Activated gamma-delta T cell treated with anti-CD3 and anti-CD28 coated beads, Interleukin-2, amount 50 U/mL, for 16 hours (primary cell): ENCODE results near the gene GSDME.

Source experiments
- DNase-seq: peaks from one replicate; pipeline ENCODE4 v3.0.0-alpha.2; 2020; ENCODE audit warnings: low read depth

GSDME gene

DNA sequence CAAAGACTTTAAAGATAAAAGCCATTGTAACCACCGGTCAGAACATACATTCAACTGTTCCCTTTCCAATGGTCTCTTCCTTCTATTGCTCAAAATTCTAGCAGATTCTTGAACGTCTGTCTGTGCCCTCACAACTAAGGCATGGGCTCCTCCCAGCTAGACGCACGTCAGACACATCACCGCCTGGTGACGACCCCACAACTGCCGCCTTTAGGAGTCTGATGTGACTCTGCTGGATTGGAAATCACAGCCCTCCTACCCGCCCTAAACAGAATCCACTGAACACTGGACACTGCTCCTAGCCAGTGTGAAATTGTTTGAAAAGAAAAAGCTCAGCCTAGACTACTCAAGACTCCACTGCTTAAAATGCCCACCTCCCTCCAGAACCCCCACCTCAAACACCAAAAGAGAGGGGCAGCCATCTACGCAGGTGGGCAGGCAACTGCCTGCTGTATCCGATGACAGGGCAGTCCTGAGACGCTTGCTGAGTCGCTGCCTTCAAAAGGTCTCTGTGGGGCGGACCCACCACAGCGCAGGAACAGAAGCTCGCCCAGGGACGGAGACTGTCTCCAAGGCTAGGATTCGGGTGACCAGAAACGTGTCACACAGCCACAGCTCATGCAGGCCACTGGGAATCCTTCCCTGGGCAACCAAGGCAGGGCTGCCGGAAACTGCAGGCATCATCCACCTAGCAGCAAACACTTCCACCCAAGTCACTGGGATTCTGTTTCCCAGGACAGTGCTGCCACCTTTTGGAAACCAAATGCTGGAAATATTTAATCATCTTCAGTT is 34.7 kb downstream of the GSDME start:
- DNase-seq = no peak

DNA sequence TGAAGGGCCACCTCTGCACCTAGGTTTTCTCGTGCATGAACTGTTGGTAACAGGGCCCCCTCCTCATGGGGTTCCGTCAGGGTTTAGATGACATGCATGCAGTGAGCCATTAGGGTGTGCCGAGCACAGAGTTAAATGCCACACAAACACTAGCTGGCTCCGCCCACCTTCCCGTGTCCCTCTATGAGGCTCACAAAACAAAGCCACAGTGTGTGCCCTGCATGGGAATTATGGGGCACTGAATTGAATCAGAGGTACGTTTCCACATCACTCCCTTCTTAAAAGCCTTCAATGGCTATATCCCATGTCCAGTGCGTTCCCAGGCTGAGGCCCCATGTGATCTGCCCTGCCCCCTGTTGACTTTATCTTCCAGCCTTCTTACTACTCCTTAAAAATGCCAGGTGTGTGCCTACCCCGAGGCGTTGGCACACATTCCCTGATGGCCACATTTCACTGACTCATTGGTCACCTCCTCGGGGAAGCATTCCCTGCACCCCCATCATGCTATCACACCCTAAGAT is 35.7 kb downstream of the GSDME start:
- DNase-seq = no peak

DNA sequence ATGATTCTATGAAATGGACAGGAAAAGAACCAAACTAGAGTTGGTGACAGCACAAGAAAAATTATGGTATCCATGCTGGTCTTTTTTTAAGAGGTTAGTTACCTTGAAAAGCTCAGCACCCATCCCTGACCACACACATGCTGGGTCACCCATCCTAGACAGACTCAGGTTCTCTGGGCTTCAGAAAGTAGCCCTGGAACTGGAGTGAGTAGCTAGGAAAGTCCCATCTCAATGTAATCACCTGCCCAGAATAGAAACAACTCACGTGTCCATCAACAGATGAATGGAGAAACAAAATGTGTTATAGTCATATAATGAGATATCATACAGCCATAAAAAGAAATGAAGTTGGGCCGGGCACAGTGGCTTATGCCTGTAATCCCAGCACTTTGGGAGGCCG is 37.0 kb downstream of the GSDME start:
- no peak for DNase-seq

GRCh38 chr7:24718977-24719491 is 38.2 kb downstream of the GSDME start:
- no peak for DNase-seq

DNA sequence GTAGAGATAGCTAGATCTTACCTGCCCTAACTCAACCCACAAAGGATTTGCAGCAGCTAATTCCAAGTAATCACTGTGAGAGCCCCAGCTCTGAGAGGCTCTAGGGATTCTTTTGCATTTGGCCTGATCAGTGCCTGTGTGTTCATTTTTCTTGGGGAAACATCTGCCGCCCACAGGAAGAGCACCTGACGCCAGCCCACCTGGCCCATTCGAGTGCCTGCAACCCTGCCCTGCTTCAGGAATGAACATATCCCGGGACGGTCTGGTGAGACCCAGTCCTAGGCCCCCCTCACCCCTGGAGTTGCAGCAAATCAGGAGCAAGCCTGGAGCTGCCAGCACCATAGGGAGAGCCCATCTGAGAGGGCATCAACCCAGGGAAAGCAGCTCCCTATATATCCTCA is 38.8 kb downstream of the GSDME start:
- no peak for DNase-seq

GRCh38 chr7:24717694-24718320 is 39.5 kb downstream of the GSDME start:
- no peak for DNase-seq

DNA sequence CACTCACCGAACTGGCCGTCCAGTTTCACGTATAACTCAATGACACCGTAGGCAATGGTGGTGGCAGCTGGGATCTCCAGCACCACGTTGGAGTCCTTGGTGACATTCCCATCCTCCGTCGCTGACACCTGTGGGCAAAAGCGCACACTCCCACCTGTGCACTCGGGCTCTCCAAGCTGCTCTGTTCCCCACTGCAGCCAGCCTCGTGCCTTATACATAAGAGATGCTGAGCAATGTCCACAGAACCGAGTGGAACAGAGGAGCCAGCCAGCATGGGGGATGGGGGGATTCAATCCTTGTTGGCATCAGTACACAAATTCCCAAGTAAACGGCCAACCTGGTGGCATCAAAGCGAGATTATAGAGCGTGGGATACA is 40.0 kb downstream of the GSDME start:
- no peak for DNase-seq

- no peak for DNase-seq
These were observed 40.6 kb downstream of the GSDME start for GRCh38 chr7:24716480-24717246.

- DNase-seq = no peak
These were observed 41.4 kb downstream of the GSDME start for GRCh38 chr7:24715661-24716479.

- DNase-seq = no peak
These were observed 42.1 kb downstream of the GSDME start for GRCh38 chr7:24715171-24715570.

GRCh38 chr7:24714676-24715010 is 42.6 kb downstream of the GSDME start:
- DNase-seq = no peak

DNA sequence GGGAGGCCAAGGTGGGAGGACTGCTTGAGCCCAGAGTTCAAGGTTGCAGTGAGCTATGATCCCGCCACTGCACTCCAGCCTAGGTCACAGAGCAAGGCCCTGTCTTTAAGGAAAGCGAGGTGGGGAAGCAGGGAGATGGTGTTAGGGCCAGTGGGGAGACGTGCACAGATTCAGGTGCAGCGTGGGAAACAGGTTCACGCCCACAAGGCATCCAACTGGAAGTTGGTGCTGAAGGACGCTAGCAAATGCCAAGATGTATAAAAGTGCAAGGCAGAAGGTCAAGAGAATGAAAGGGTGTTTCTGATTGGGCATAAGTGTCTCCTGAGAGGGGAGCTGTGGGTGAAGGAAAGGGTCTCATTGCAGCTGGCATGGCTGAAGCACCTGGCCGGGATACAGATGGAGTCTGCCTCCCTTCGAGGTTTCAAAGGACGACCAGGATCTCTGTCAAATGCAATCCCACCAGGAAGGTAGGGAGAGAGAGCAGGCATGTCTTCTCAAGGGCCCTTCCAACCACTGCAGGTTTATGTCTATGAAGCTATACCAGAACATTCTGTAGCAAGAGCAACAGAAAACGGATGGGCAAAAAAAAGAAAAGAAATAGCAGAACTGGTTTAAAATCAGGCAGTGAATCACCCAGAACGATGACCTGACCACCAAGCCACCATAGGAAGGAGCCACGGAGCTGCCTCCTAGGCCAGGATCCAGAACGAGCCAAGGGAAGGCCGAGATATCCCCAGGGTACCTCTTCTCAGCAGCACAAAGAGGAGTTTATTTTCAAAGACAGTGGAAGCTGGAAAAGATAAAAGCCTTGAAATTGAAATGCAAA is 43.2 kb downstream of the GSDME start:
- DNase-seq = no peak

DNA sequence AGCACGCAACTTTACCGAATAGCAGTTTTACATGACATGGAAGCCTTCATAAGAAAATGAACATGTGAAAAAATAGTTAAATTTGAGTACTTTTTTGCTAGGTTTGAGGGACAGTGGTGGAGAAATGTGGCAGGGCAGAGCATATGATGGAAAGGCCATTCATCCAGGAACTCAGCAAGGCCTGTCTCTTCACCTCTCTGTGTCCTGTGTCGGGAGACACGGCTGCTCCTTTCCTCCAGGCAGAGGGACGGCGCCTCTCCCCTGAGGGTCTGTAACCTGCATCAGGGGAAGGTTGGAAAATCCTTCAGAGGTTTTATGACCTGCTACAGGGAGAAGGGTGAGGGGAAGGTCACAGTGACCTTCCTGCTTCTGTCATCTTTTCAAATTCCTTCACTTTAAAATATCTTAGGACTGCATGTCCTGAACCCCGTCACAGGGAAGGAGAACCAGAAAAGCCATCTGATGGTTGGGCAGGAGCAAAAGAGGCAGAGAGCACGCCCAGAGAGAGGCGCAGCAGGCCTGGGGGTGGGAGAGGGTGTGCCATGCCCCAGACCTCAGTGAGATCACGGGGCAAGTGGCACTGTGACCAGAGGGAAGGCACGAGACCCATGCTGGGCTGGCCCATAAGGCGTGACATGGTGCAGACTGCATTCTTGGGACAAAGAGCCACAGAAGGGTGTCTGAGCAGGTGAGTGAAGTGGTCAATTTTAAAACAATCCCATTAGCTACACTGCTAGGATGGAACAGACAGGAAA is 44.0 kb downstream of the GSDME start:
- DNase-seq = no peak

DNA sequence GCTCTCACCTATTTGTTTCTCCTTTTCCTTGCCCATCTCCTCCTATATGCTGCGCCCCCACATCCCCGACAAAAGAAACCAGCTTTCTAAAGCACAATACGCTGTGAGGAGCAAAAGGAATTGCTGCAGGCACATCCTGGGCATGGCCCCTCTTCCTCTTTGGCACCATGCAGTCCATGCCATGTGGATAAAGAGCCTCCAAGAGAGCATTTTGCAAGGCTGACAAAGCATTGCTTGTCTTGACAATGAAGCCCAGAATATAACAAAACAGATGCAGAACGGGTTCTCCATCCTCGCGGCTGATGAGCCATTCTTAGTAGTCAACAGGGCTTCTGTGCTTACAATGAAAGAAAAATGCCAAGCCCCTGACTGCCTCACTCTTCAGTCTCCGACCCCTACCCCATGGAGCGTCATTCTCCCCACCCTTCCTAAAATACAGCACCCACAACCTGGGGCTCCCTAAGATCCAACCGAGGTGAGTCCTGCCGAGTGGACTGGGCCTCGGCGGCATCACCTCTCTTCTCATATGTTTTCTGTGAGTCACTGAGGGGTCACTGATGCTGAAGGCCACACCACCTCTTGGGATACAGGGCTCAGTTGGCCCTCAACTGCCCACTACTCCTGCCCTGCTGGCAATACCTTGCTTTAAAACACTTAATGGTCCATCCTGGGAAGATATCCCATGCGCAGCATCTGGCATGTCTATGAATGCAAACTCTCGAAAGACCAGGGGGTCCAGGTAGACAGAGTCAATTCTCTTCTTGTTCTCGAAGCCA is 47.5 kb downstream of the GSDME start:
- no peak for DNase-seq

GRCh38 chr7:24709051-24709450 is 48.2 kb downstream of the GSDME start:
- no peak for DNase-seq

DNA sequence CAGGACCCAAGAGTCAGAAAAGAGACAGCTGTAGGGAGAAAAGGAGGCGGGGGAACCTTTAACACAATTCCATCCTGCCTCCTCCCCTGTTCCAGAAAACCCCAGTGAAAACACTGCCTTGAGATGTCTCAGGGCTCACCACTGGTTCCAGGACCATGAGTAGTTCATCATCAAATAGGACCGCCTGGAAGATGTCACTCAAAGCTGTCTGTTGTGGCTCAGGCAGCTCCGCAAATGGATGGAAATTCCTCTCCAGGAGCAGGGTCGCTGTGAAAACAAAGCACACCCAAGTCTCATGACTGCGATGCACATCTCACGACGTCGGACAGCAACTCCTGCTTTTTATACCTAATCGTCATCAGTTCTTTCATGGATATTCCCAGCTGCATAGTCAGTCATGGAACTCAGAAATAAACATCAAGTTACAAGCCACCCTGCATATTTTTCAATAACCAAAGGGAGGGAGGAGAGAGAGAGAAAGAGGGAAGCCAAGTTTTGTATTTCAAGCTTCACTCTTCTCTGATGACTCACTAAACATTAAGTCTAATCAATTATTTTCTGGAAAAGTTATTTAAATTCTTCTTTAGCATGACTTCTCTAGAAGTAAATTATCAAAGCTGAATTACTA is 49.2 kb downstream of the GSDME start:
- no peak for DNase-seq

DNA sequence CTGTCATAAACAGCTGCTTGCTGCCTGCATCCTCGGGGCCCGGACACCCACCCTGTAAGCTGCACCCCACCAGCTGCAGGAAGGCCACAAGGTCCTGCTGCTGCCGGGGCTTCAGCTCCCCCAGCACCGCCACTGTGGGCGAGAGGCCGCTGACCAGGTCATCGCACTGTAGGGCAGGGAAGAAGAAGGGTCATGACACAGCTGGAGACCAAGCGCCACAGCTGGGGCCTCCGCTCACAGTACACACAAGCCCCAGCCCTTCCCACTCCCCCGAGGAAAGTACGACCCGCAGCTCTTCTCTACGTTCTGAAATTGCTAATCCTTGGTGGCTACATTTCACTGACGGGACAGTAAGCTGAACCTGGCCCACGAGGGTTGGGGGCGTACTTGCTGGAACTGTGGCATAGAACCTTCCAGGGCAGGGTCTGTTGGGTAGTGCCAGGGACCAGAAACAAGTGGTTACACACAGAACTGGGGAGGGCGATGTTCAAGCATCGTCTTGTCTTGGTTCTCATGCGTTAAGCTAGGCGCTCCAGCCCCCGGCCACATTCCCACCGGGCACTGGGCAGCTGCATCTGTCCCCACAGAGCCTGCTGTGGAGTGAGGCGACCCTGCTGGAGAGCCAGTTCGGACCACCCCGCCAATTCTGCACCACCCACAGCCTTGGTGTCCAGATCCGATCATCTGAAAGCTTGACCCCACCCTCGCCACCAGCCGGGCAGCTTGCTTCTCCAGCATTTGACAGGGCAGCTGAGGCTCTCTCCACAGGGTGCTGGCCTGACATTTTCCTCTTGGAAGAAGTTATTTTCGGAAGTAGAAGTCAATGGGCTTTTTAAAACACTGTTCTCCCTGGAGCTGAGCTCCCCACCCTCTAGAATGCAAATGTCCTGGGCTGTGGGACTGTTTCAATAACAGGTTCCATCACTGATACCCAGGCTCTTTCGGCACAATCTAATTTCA is 50.8 kb downstream of the GSDME start:
- DNase-seq = no peak

DNA sequence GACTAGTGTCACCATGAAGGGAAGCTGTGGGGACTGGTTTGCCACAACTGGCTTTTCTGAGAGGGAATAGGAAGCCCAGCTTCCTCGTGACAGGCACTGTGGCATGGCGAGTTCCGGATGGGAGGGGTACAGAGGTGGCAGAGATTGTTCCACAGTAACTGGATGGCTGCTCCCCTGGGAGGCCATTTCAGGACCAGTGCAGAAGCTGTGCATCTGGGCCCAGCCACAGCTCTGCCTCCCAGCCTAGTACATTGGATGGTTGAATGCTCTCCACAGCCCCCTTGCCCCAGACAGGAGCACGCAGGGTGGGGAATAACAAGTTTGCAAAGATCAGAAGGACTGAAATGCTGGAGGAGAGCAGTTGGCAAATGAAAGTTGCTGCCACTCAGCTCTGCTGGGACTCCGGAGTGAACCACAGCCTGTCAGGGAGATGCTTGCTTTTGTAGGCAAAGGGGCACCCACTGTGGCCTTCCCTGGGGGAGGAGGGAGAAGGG is 51.8 kb downstream of the GSDME start:
- DNase-seq = no peak
